SK-N-SH (cell line): ENCODE measurements around the gene ZNF214. TPM values are rescaled to one million over a fixed set of nuclear protein-coding genes. Genes with fewer than 3 reads are reported as not detected.

Experiments
- CTCF ChIA-PET: fragments of 300-600, 350-600 bp; formaldehyde crosslinking; extraction: SDS; loops from one replicate; lab custom pipeline; 2021; lab: Yijun Ruan, JAX
- POLR2A ChIA-PET: fragments of 350-600 bp; sonication (Branson Sonifier 250); formaldehyde crosslinking; extraction: SDS; loops from one replicate; lab custom pipeline; 2020; ENCODE audit warnings: antibody characterized with exemption, inconsistent platforms; lab: Yijun Ruan, JAX
- DNase-seq: peaks from one replicate; pipeline ENCODE4 v3.0.0; 2012
- H2AFZ ChIP-seq: fragments of 200-600 bp; sonication (generic); 2 replicates; pipeline ENCODE4 v1.8.1; 2016; ENCODE audit warnings: antibody characterized with exemption, mild to moderate bottlenecking, low read depth
- H3F3A ChIP-seq: fragments of 200-600 bp; sonication (generic); replicated peaks from 2 replicates; pipeline ENCODE3; 2016; ENCODE audit warnings: antibody characterized with exemption, mild to moderate bottlenecking; ENCODE audit not compliant: insufficient read depth
- H3K27ac ChIP-seq, 2 experiments: fragments of 200-500 bp in 1 of 2; fragments of 200-600 bp in 1 of 2; sonication (Bioruptor generic) in 1 of 2; sonication (generic), shearing (Covaris generic) in 1 of 2; 2 replicates each; pipeline versions ENCODE4 v1.5.1 to v1.6.1; 2014 to 2016; ENCODE audit warnings: low read depth in 2 of 2, inconsistent platforms in 1 of 2, low read length in 1 of 2, mild to moderate bottlenecking in 1 of 2, mixed read lengths in 1 of 2
- H3K27me3 ChIP-seq: fragments of 200-600 bp; sonication (generic), shearing (Covaris generic); 2 replicates; pipeline ENCODE4 v1.6.1; 2016; ENCODE audit warnings: mixed run types; ENCODE audit not compliant: insufficient read depth
- H3K36me3 ChIP-seq, 2 experiments: fragments of 200-500 bp in 1 of 2; fragments of 200-600 bp in 1 of 2; sonication (Bioruptor generic) in 1 of 2; sonication (generic) in 1 of 2; replicated peaks in 1 of 2; 2 replicates each; pipeline versions ENCODE3 to v1.5.1; 2014 to 2016; ENCODE audit warnings: low read length in 1 of 2, mild to moderate bottlenecking in 1 of 2; ENCODE audit not compliant: insufficient read depth in 2 of 2, control insufficient read depth in 1 of 2
- H3K4me1 ChIP-seq, 2 experiments: fragments of 200-500 bp in 1 of 2; fragments of 200-600 bp in 1 of 2; sonication (Bioruptor generic) in 1 of 2; sonication (generic), shearing (Covaris generic) in 1 of 2; 2 replicates each; pipeline versions ENCODE4 v1.5.1 to v1.6.1; 2014 to 2016; ENCODE audit warnings: low read depth in 1 of 2, low read length in 1 of 2, mixed run types in 1 of 2; ENCODE audit not compliant: insufficient read depth in 2 of 2, control insufficient read depth in 1 of 2
- H3K4me2 ChIP-seq: fragments of 200-600 bp; sonication (generic), shearing (Covaris generic); 2 replicates; pipeline ENCODE4 v1.6.1; 2017; ENCODE audit warnings: mixed run types
- H3K4me3 ChIP-seq, 2 experiments: fragments of 200-500 bp in 1 of 2; fragments of 200-600 bp in 1 of 2; sonication (Bioruptor generic) in 1 of 2; sonication (generic), shearing (Covaris generic) in 1 of 2; 2 replicates each; pipeline versions ENCODE4 v1.5.1 to v1.8.1; 2014 to 2016; ENCODE audit warnings: low read depth in 2 of 2, inconsistent platforms in 1 of 2, low read length in 1 of 2, mild to moderate bottlenecking in 1 of 2, mixed read lengths in 1 of 2, moderate library complexity in 1 of 2
- H3K79me2 ChIP-seq: fragments of 200-600 bp; sonication (generic); 2 replicates; pipeline ENCODE4 v1.8.1; 2017; ENCODE audit warnings: mild to moderate bottlenecking; ENCODE audit not compliant: insufficient read depth
- H3K9ac ChIP-seq: fragments of 200-600 bp; sonication (generic); 2 replicates; pipeline ENCODE4 v1.6.1; 2017; ENCODE audit warnings: mixed run types
- H3K9me2 ChIP-seq: fragments of 200-600 bp; sonication (generic); 2 replicates; pipeline ENCODE4 v1.6.1; 2017; ENCODE audit warnings: mixed run types
- H3K9me3 ChIP-seq: fragments of 200-600 bp; sonication (generic); 2 replicates; pipeline ENCODE4 v1.6.1; 2017; ENCODE audit warnings: mixed run types, mild to moderate bottlenecking, moderate library complexity
- H4K20me1 ChIP-seq: fragments of 200-600 bp; sonication (generic); 2 replicates; pipeline ENCODE4 v1.6.1; 2017; ENCODE audit warnings: mild to moderate bottlenecking, mixed run types; ENCODE audit not compliant: insufficient read depth
- ELF1 ChIP-seq: IDR thresholded peaks from 2 replicates; pipeline ENCODE4 v1.4.0; 2012
- EZH2phosphoT487 ChIP-seq: fragments of 200-600 bp; sonication (generic); IDR thresholded peaks from 2 replicates; pipeline ENCODE4 v1.6.1; 2017; ENCODE audit warnings: low read depth, mixed run types, mild to moderate bottlenecking, antibody characterized with exemption, moderate library complexity, borderline replicate concordance
- FOSL2 ChIP-seq: IDR thresholded peaks from 2 replicates; pipeline ENCODE4 v1.4.0; 2012; ENCODE audit warnings: low read depth, mild to moderate bottlenecking, moderate library complexity, borderline replicate concordance
- FOXJ3 ChIP-seq: sonication (generic); formaldehyde crosslinking; IDR thresholded peaks from 2 replicates; pipeline ENCODE4 v1.5.1; 2020; ENCODE audit warnings: mild to moderate bottlenecking, missing genetic modification reagents
- FOXM1 ChIP-seq: IDR thresholded peaks from 2 replicates; pipeline ENCODE4 v1.4.0; 2012; ENCODE audit warnings: low read depth, mild to moderate bottlenecking
- GABPA ChIP-seq: IDR thresholded peaks from 2 replicates; pipeline ENCODE4 v1.4.0; 2012; ENCODE audit warnings: low read depth, mild to moderate bottlenecking
- GATA2 ChIP-seq: sonication (generic); formaldehyde crosslinking; IDR thresholded peaks from 2 replicates; pipeline ENCODE4 v1.5.0; 2020; ENCODE audit warnings: mild to moderate bottlenecking, missing genetic modification reagents
- JUND ChIP-seq: IDR thresholded peaks from 2 replicates; pipeline ENCODE4 v1.4.0; 2012
- MAX ChIP-seq: IDR thresholded peaks from 2 replicates; pipeline ENCODE4 v1.4.0; 2012; ENCODE audit warnings: low read depth
- MEF2A ChIP-seq: IDR thresholded peaks from 2 replicates; pipeline ENCODE4 v1.4.0; 2012; ENCODE audit warnings: low read depth, borderline replicate concordance
- MXI1 ChIP-seq: IDR thresholded peaks from 2 replicates; pipeline ENCODE4 v1.6.1; 2012; ENCODE audit warnings: mild to moderate bottlenecking, low read depth, low read length, improper control_type of control experiment
- NRF1 ChIP-seq: IDR thresholded peaks from 2 replicates; pipeline ENCODE4 v1.6.1; 2012; ENCODE audit warnings: low read depth, mild to moderate bottlenecking, low read length
- POLR2AphosphoS5 ChIP-seq: IDR thresholded peaks from 2 replicates; pipeline ENCODE4 v1.6.1; 2012; ENCODE audit warnings: low read depth, low read length
- RFX5 ChIP-seq: IDR thresholded peaks from 2 replicates; pipeline ENCODE4 v1.6.1; 2012; ENCODE audit warnings: mild to moderate bottlenecking, improper control_type of control experiment, low read length
- SIN3A ChIP-seq: IDR thresholded peaks from 2 replicates; pipeline ENCODE4 v1.6.1; 2012; ENCODE audit warnings: low read depth, mild to moderate bottlenecking, low read length, moderate library complexity, borderline replicate concordance
- SMC3 ChIP-seq: IDR thresholded peaks from 2 replicates; pipeline ENCODE4 v1.6.1; 2012; ENCODE audit warnings: low read depth, low read length, improper control_type of control experiment
- TAF1 ChIP-seq: IDR thresholded peaks from 2 replicates; pipeline ENCODE4 v1.6.1; 2012; ENCODE audit warnings: low read depth, mild to moderate bottlenecking, low read length, moderate library complexity, borderline replicate concordance
- TCF12 ChIP-seq: IDR thresholded peaks from 2 replicates; pipeline ENCODE4 v1.4.0; 2012
- TEAD4 ChIP-seq: IDR thresholded peaks from 2 replicates; pipeline ENCODE4 v1.4.0; 2012; ENCODE audit warnings: mild to moderate bottlenecking, borderline replicate concordance; ENCODE audit not compliant: insufficient read depth
- YY1 ChIP-seq: IDR thresholded peaks from 2 replicates; pipeline ENCODE4 v1.4.0; 2012; ENCODE audit warnings: low read depth, mild to moderate bottlenecking
- WGBS: methylation state at CpG from one replicate; pipeline ENCODE4 v1.1.6; 2017; ENCODE audit warnings: low lambda C conversion rate; 5-methylcytosine and 5-hydroxymethylcytosine counted together
- polyA plus RNA-seq, 3 experiments: library from polyadenylated mRNA; depleted of rRNA; stranded (reverse); fragments of >200 nt; gene quantifications; 2 replicates each; pipeline ENCODE4 v1.2.3, GENCODE V29; 2012
- TF ChIP-seq, protein P1 (sequence below): fragments of 150-350 bp; IDR thresholded peaks from 2 replicates; pipeline ENCODE4 v1.6.1; 2016; ENCODE audit warnings: mild to moderate bottlenecking, low read depth, low read length
- TF ChIP-seq, protein P2 (sequence below): IDR thresholded peaks from 2 replicates; pipeline ENCODE4 v1.4.0; 2012; ENCODE audit warnings: low read depth, borderline replicate concordance
- TF ChIP-seq, protein P3 (sequence below): fragments of 150-350 bp; IDR thresholded peaks from 2 replicates; pipeline ENCODE4 v1.6.1; 2017; ENCODE audit warnings: antibody characterized with exemption, low read length, low read depth, borderline replicate concordance

The ZNF214 gene
- polyA plus RNA-seq, 1 of the 3 experiments (the other 2 are of a cell fraction) = 1.4 TPM

DNA sequence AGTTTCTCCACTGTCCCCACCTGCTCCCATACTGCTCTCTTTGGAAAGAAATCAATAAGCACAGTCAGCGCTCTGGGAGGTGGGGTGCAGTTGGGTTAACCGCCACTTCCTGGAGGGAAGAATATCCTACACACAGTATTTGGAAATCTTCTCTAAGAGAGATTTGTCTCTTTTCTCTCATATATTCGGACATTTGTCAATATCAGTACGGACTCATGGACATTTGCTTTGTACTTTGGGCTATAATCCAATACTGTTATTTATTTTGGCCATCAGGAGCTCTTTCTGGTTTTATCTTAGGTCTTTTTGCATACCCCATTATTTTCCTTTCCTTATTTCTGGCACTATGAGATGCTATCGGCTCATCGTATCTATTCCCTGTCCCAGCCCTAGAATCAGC lies 13.9 kb upstream of the ZNF214 start:
- H3K9ac ChIP-seq = no peak overlapping the region
- H3K4me1 ChIP-seq = no peaks in the 10 kb centered on the region
- H3K9me2 ChIP-seq = no peaks in the 10 kb centered on the region
- H3K4me2 ChIP-seq = no peak overlapping the region
- ChIA-PET POLR2A (no interaction called here), CTCF (no interaction called here)
- no peak overlapping the region for H2AFZ ChIP-seq
- no peaks in the 10 kb centered on the region for H3K36me3 ChIP-seq
- H3K27ac ChIP-seq = no peak overlapping the region
- H3K9me3 ChIP-seq = no peaks in the 10 kb centered on the region
- TF ChIP-seq EZH2phosphoT487 (no peak), NRF1 (no peak), FOXJ3 (CRISPR knock-in tag) (no peak), MAX (no peak), FOSL2 (no peak), MXI1 (no peak), TAF1 (no peak), JUND (no peak), POLR2AphosphoS5 (no peak), GATA2 (CRISPR knock-in tag) (no peak), ELF1 (no peak), TCF12 (no peak), GABPA (no peak), FOXM1 (no peak), SIN3A (no peak), TEAD4 (no peak)
- TF ChIP-seq, protein P1, sequence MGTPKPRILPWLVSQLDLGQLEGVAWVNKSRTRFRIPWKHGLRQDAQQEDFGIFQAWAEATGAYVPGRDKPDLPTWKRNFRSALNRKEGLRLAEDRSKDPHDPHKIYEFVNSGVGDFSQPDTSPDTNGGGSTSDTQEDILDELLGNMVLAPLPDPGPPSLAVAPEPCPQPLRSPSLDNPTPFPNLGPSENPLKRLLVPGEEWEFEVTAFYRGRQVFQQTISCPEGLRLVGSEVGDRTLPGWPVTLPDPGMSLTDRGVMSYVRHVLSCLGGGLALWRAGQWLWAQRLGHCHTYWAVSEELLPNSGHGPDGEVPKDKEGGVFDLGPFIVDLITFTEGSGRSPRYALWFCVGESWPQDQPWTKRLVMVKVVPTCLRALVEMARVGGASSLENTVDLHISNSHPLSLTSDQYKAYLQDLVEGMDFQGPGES = no peak
- TF ChIP-seq, protein P2, sequence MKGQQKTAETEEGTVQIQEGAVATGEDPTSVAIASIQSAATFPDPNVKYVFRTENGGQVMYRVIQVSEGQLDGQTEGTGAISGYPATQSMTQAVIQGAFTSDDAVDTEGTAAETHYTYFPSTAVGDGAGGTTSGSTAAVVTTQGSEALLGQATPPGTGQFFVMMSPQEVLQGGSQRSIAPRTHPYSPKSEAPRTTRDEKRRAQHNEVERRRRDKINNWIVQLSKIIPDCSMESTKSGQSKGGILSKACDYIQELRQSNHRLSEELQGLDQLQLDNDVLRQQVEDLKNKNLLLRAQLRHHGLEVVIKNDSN = no peak
- no peaks in the 10 kb centered on the region for H3K79me2 ChIP-seq
- H4K20me1 ChIP-seq = no peaks in the 10 kb centered on the region
- no peak for DNase-seq
- no peak overlapping the region for H3K4me3 ChIP-seq
- H3K27me3 ChIP-seq = peaks cover 12% of the 10 kb centered on the region; the same call in 1 of the 2 replicates
- WGBS = 35% methylated on average over 6 of the region's 6 CpGs
- no peaks in the 10 kb centered on the region for H3F3A ChIP-seq

DNA sequence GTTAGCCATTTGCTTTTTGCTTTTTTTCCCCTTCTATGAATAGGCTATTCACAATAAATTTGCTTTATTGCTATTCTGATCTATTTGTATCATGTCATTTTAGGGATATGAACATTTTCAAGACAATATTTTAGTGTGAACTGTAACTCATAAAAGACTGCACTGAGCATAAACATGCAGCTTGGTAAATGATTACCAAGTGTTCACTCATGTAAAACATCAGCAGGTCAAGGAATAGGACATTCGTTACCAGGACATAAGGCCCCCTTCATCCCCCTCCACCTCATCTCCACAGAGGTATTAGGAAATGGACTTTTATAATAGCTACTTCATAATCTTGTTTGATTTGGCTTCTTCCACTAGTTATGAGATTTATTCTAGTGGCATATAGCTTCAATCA lies 12.5 kb upstream of the ZNF214 start:
- Histone ChIP-seq H3F3A (no peaks in the 10 kb centered on the region), H2AFZ (no peak overlapping the region), H3K4me3 (no peak overlapping the region), H3K4me2 (no peak overlapping the region), H3K9me2 (no peaks in the 10 kb centered on the region), H3K79me2 (no peaks in the 10 kb centered on the region), H3K27ac (no peak overlapping the region), H3K9me3 (no peaks in the 10 kb centered on the region)
- POLR2A ChIA-PET = no interaction called here
- TF ChIP-seq RFX5 (no peak), YY1 (no peak), TAF1 (no peak), MEF2A (no peak), POLR2AphosphoS5 (no peak), SIN3A (no peak), ELF1 (no peak), SMC3 (no peak), FOSL2 (no peak), FOXJ3 (CRISPR knock-in tag) (no peak)
- TF ChIP-seq, protein P3, sequence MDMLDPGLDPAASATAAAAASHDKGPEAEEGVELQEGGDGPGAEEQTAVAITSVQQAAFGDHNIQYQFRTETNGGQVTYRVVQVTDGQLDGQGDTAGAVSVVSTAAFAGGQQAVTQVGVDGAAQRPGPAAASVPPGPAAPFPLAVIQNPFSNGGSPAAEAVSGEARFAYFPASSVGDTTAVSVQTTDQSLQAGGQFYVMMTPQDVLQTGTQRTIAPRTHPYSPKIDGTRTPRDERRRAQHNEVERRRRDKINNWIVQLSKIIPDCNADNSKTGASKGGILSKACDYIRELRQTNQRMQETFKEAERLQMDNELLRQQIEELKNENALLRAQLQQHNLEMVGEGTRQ = no peak
- TF ChIP-seq, all 33 proteins: peak for 0
- Histone ChIP-seq H3K27me3 (peaks cover 12% of the 10 kb centered on the region; the same call in 1 of the 2 replicates), H3K36me3 (no peaks in the 10 kb centered on the region), H3K4me1 (no peaks in the 10 kb centered on the region), H3K9ac (no peak overlapping the region), H4K20me1 (no peaks in the 10 kb centered on the region)
- CTCF ChIA-PET = no interaction called here
- DNase-seq = no peak
- WGBS = 0% methylated on average over 1 of the region's 1 CpG
